Measurements from ENCODE around the gene GZMB.

GRCh38 chr14:24609655-24610344 is 24.2 kb downstream of the GZMB start, which contains the start of gene GZMH:
- no peak for TF ChIP-seq CTCF (IDR thresholded peaks at IDR 0.05)
- TF ChIP-seq POLR2A (IDR thresholded peaks at IDR 0.05; ENCODE audit: low read depth), result no peak

Measured in esophagus muscularis mucosa (tissue), 3 donors.